Measurements from ENCODE around the gene ACTR6. TPM values are rescaled to one million over a fixed set of nuclear protein-coding genes. Genes with fewer than 3 reads are reported as not detected.

ACTR6 gene
- total RNA-seq, 2 donors from 2014 or later = 5.2 TPM; not detected in 1

- Histone ChIP-seq H3K4me1 (no peaks in the 10 kb centered on the region), H3K4me3 (no peak overlapping the region), H3K36me3 (replicated peaks in 1 of 2; ENCODE audit: insufficient read depth in 1 of 2, low read depth in 2 of 2) (no peaks in the 10 kb centered on the region), H3K9me3 (no peaks in the 10 kb centered on the region), H3K27ac (no peak overlapping the region), H3K27me3 (no peaks in the 10 kb centered on the region)
- DNase-seq (peak in 1 of 4 donors; percentile 22), ATAC-seq (peak; percentile 58)
- peak; percentile 56 to 87 (median 81) for TF ChIP-seq CTCF (IDR thresholded peaks at IDR 0.05)
- TF ChIP-seq POLR2A (IDR thresholded peaks at IDR 0.05) = no peak
- intact Hi-C loops (cut with DNase I) = loop anchor here (10.0 kb wide), 2 partner anchors 320 to 500 kb away; no protein-coding TSS in a partner anchor
- 34 to 35% methylated on average over 7 of the region's 7 CpGs for WGBS, 2 donors
Observed at GRCh38 chr12:100234591-100235304, 34.1 kb downstream of the ACTR6 start.

- DNase-seq (no peak), ATAC-seq (no peak)
- H3K4me1 ChIP-seq = no peaks in the 10 kb centered on the region
- 94 to 96% methylated on average over 3 of the region's 3 CpGs for WGBS, 2 donors
- no peak overlapping the region for H3K4me3 ChIP-seq
- H3K27me3 ChIP-seq = no peaks in the 10 kb centered on the region
- intact Hi-C loops (cut with DNase I) = loop anchor here (10.0 kb wide), 2 partner anchors 316 to 496 kb away; no protein-coding TSS in a partner anchor
- no peak for TF ChIP-seq CTCF (IDR thresholded peaks at IDR 0.05)
- no peak for TF ChIP-seq POLR2A (IDR thresholded peaks at IDR 0.05)
- no peaks in the 10 kb centered on the region for H3K36me3 ChIP-seq (replicated peaks in 1 of 2; ENCODE audit: insufficient read depth in 1 of 2, low read depth in 2 of 2)
- H3K27ac ChIP-seq = no peak overlapping the region
- H3K9me3 ChIP-seq = no peaks in the 10 kb centered on the region
Observed at GRCh38 chr12:100238801-100239200, 38.2 kb downstream of the ACTR6 start.

- no peak overlapping the region for H3K4me3 ChIP-seq
- 91 to 100% methylated on average over 1 of the region's 1 CpG for WGBS, 2 donors
- H3K9me3 ChIP-seq = no peaks in the 10 kb centered on the region
- no peaks in the 10 kb centered on the region for H3K27me3 ChIP-seq
- no peaks in the 10 kb centered on the region for H3K36me3 ChIP-seq (replicated peaks in 1 of 2; ENCODE audit: insufficient read depth in 1 of 2, low read depth in 2 of 2)
- DNase-seq = no peak
- no peak for TF ChIP-seq CTCF (IDR thresholded peaks at IDR 0.05)
- no peak for TF ChIP-seq POLR2A (IDR thresholded peaks at IDR 0.05)
- no peaks in the 10 kb centered on the region for H3K4me1 ChIP-seq
- intact Hi-C loops (cut with DNase I) = loop anchor here (10.0 kb wide), 2 partner anchors 315 to 495 kb away; no protein-coding TSS in a partner anchor
- ATAC-seq = no peak
- H3K27ac ChIP-seq = no peak overlapping the region
Observed at GRCh38 chr12:100239589-100239988, 39.0 kb downstream of the ACTR6 start.

- Histone ChIP-seq H3K4me3 (no peak overlapping the region), H3K27me3 (no peaks in the 10 kb centered on the region), H3K4me1 (no peaks in the 10 kb centered on the region), H3K36me3 (replicated peaks in 1 of 2; ENCODE audit: insufficient read depth in 1 of 2, low read depth in 2 of 2) (no peaks in the 10 kb centered on the region), H3K27ac (no peak overlapping the region), H3K9me3 (no peaks in the 10 kb centered on the region)
- 79 to 92% methylated on average over 5 of the region's 5 CpGs for WGBS, 2 donors
- intact Hi-C loops (cut with DNase I) = loop anchor here (10.0 kb wide), 1 partner anchor 162 kb away; no protein-coding TSS in a partner anchor
- TF ChIP-seq POLR2A (IDR thresholded peaks at IDR 0.05) = no peak
- no peak for TF ChIP-seq CTCF (IDR thresholded peaks at IDR 0.05)
- ATAC-seq (no peak), DNase-seq (no peak)
Observed at GRCh38 chr12:100243137-100243536, 42.5 kb downstream of the ACTR6 start.
